PC-3 (cell line): ENCODE measurements around the gene RABL6. TPM values are rescaled to one million over a fixed set of nuclear protein-coding genes. Genes with fewer than 3 reads are reported as not detected.
"Not testable (repeated sequence)": the region's sequence is repeated elsewhere in the genome, so short reads cannot be mapped to it uniquely, and the experiment has no call there.

Experiments
- ATAC-seq: fragments of 200-7000 bp; cut with Tn5 transposase; 2 replicates; pipeline ENCODE4 v1.9.1; 2020; ENCODE audit warnings: mild to moderate bottlenecking, moderate library complexity
- BruUV-seq: library from RNA; stranded (reverse); fragments of 400-500 nt; replicated peaks from 2 replicates; lab custom pipeline; 2021; lab: Mats Ljungman, UMichigan
- CTCF ChIA-PET: fragments of 300-600 bp; sonication (Branson Sonifier 250); formaldehyde crosslinking; loops from one replicate; lab custom pipeline; 2022; ENCODE audit warnings: antibody characterized with exemption; lab: Charles Lee
- POLR2A ChIA-PET: fragments of 300-600 bp; sonication (Branson Sonifier 250); formaldehyde crosslinking; loops from one replicate; lab custom pipeline; 2022; ENCODE audit warnings: antibody characterized with exemption; ENCODE audit not compliant: unreplicated experiment; lab: Charles Lee
- DNase-seq: peaks from one replicate; pipeline ENCODE4 v3.0.0-alpha.2; 2015
- H2AFZ ChIP-seq: fragments of 300-600 bp; sonication (generic); 2 replicates; pipeline ENCODE4 v1.6.0; 2016; ENCODE audit warnings: antibody characterized with exemption, low read length
- H3F3A ChIP-seq: fragments of 300-600 bp; sonication (generic); one replicate; pipeline ENCODE4 v1.6.0; 2017; ENCODE audit warnings: antibody characterized with exemption, low read length, control low read depth, mild to moderate bottlenecking; ENCODE audit not compliant: unreplicated experiment
- H3K27ac ChIP-seq: fragments of 300-600 bp; sonication (generic); 2 replicates; pipeline ENCODE4 v1.5.1; 2016; ENCODE audit warnings: mild to moderate bottlenecking, low read length
- H3K27me3 ChIP-seq: fragments of 300-600 bp; sonication (generic); 2 replicates; pipeline ENCODE4 v1.6.1; 2016; ENCODE audit warnings: low read length, mixed read lengths
- H3K36me3 ChIP-seq: fragments of 300-600 bp; sonication (generic); 2 replicates; pipeline ENCODE4 v1.6.1; 2016; ENCODE audit warnings: low read depth, mixed run types, low read length, mixed read lengths
- H3K4me1 ChIP-seq: fragments of 300-600 bp; sonication (generic); 2 replicates; pipeline ENCODE4 v1.5.1; 2016; ENCODE audit warnings: low read length; ENCODE audit not compliant: insufficient read depth
- H3K4me2 ChIP-seq: fragments of 300-600 bp; sonication (generic); 2 replicates; pipeline ENCODE4 v1.6.0; 2016; ENCODE audit warnings: low read length
- H3K4me3 ChIP-seq: fragments of 300-600 bp; sonication (generic); 2 replicates; pipeline ENCODE4 v1.5.1; 2016; ENCODE audit warnings: mild to moderate bottlenecking, low read length, mixed read lengths
- H3K79me2 ChIP-seq: fragments of 300-600 bp; sonication (generic); 2 replicates; pipeline ENCODE4 v1.6.1; 2017; ENCODE audit warnings: low read length, mixed read lengths
- H3K9ac ChIP-seq: fragments of 300-600 bp; sonication (generic); 2 replicates; pipeline ENCODE4 v1.6.0; 2016; ENCODE audit warnings: mild to moderate bottlenecking, low read length
- H3K9me2 ChIP-seq: fragments of 300-600 bp; sonication (generic); replicated peaks from 2 replicates; pipeline ENCODE4 v1.6.1; 2016; ENCODE audit warnings: mixed run types, low read length, mixed read lengths
- H3K9me3 ChIP-seq: fragments of 300-600 bp; sonication (generic); 2 replicates; pipeline ENCODE4 v1.6.1; 2016; ENCODE audit warnings: low read length, mixed read lengths
- H4K20me1 ChIP-seq: fragments of 300-600 bp; sonication (generic); 2 replicates; pipeline ENCODE4 v1.6.1; 2016; ENCODE audit warnings: low read length, mixed read lengths
- CTCF ChIP-seq: fragments of 300-600 bp; sonication (generic); conservative IDR thresholded peaks from 2 replicates; pipeline ENCODE4 v1.5.1; 2017; ENCODE audit warnings: antibody characterized with exemption, low read depth, mild to moderate bottlenecking, low read length
- EZH2 ChIP-seq: fragments of 300-600 bp; sonication (generic); IDR thresholded peaks from one replicate; pipeline ENCODE4 v1.6.1; 2017; ENCODE audit warnings: antibody characterized with exemption, mild to moderate bottlenecking, low read length; ENCODE audit not compliant: unreplicated experiment
- EZH2phosphoT487 ChIP-seq: fragments of 300-600 bp; sonication (generic); IDR thresholded peaks from 2 replicates; pipeline ENCODE4 v1.6.1; 2018; ENCODE audit warnings: mild to moderate bottlenecking, antibody characterized with exemption, low read length, borderline replicate concordance
- intact Hi-C: fragments of 100-400 bp; cut with micrococcal nuclease; formaldehyde crosslinking; loops from 2 replicates; pipeline ENCODE4 v1.9.0; 2023
- total RNA-seq: library from RNA; depleted of rRNA; stranded (reverse); fragments of >200 nt; gene quantifications from 2 replicates; pipeline ENCODE4 v1.2.3, GENCODE V29; 2014

The RABL6 gene
- total RNA-seq, 1 experiment from 2014 or later, result 84.3 TPM

DNA sequence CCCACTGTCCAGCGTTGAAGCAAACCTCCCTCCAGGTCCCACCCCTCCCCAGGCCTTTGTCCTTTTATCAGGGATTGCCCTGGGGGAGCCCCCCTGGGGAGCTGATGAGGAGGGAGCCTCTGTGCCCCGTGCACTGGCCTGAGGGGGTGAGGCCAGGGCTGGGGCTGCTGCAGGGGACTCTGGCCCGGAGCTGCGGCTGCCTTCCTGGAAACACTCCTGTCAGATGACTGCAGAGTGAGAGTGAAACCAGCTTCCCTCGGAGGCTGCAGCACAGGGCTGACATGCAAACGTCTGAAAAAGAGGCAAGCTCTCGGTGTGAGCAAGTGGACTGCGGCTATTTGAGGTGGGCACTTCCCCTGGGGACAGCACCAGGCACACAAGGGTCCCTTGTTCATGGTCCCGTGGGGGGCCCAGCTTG, 74.0 kb downstream of the RABL6 start:
- ATAC-seq (no peak), DNase-seq (no peak)
- H2AFZ ChIP-seq, result no peak overlapping the region
- H3K4me2 ChIP-seq, result no peak overlapping the region
- H3K36me3 ChIP-seq, result no peaks in the 10 kb centered on the region
- intact Hi-C loops, result no loop called here
- CTCF ChIA-PET, result no interaction called here
- H3K4me1 ChIP-seq, result peaks cover 10% of the 10 kb centered on the region; the same call in 1 of the 2 replicates
- no peaks in the 10 kb centered on the region for H4K20me1 ChIP-seq
- H3K9me3 ChIP-seq, result no peaks in the 10 kb centered on the region
- no peak overlapping the region for H3K4me3 ChIP-seq
- H3K27me3 ChIP-seq, result no peaks in the 10 kb centered on the region
- H3F3A ChIP-seq, result no peaks in the 10 kb centered on the region
- POLR2A ChIA-PET, result no interaction called here
- H3K9me2 ChIP-seq, result no peaks in the 10 kb centered on the region
- H3K79me2 ChIP-seq, result peaks cover 8% of the 10 kb centered on the region
- H3K9ac ChIP-seq, result no peak overlapping the region
- H3K27ac ChIP-seq, result no peak overlapping the region
- TF ChIP-seq EZH2phosphoT487 (no peak), CTCF (no peak), EZH2 (no peak)
- BruUV-seq, result no TSS peak

GRCh38 chr9:136882109-136882946, 74.6 kb downstream of the RABL6 start:
- Histone ChIP-seq H3K27me3 (no peaks in the 10 kb centered on the region), H3K79me2 (peaks cover 14% of the 10 kb centered on the region), H3K4me2 (peak overlapping the region; percentile 38), H3K4me3 (no peak overlapping the region), H2AFZ (peak overlapping the region; percentile 54), H3K9me3 (no peaks in the 10 kb centered on the region), H3K9me2 (no peaks in the 10 kb centered on the region), H3K36me3 (no peaks in the 10 kb centered on the region), H3K4me1 (peaks cover 10% of the 10 kb centered on the region; the same call in 1 of the 2 replicates), H3K9ac (peak overlapping the region; percentile 34; the same call in 1 of the 2 replicates), H3F3A (no peaks in the 10 kb centered on the region), H3K27ac (peak overlapping the region; percentile 54), H4K20me1 (no peaks in the 10 kb centered on the region)
- no TSS peak for BruUV-seq
- ChIA-PET CTCF (no interaction called here), POLR2A (no interaction called here)
- TF ChIP-seq EZH2phosphoT487 (no peak), CTCF (no peak), EZH2 (no peak)
- ATAC-seq (peak; percentile 43), DNase-seq (peak; percentile 64)
- intact Hi-C loops, result no loop called here

GRCh38 chr9:136882947-136883283, 75.2 kb downstream of the RABL6 start:
- Histone ChIP-seq H3K79me2 (peaks cover 20% of the 10 kb centered on the region), H3K4me1 (peaks cover 10% of the 10 kb centered on the region; the same call in 1 of the 2 replicates), H3K4me2 (peak overlapping the region; percentile 38)
- POLR2A ChIA-PET, ATAC-seq, CTCF ChIA-PET, H4K20me1 ChIP-seq, DNase-seq, H3K27me3 ChIP-seq, H3K27ac ChIP-seq, H3K9ac ChIP-seq, H3K9me2 ChIP-seq, H3K4me3 ChIP-seq, H3F3A ChIP-seq, H3K9me3 ChIP-seq, H2AFZ ChIP-seq, H3K36me3 ChIP-seq, BruUV-seq, intact Hi-C loops: not testable (repeated sequence)

DNA sequence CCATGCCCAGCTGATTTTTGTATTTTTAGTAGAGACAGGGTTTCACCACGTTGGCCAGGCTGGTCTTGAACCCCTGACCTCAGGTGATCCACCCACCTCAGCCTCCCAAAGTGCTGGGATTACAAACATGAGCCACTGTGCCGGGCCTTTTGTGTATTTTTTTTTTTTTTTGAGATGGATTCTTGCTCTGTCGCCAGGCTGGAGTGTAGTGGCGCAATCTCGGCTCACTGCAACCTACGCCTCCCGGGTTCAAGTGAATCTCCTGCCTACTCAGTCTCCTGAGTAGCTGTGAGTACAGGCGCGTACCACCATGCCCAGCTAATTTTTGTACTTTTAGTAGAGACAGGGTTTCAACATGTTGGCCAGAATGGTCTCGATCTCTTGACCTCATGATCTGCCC, 75.9 kb downstream of the RABL6 start:
- H3K9ac ChIP-seq, H3K27me3 ChIP-seq, ATAC-seq, H4K20me1 ChIP-seq, H3K36me3 ChIP-seq, DNase-seq, H3K9me3 ChIP-seq, H2AFZ ChIP-seq, H3K9me2 ChIP-seq, H3K4me3 ChIP-seq, H3K4me2 ChIP-seq, intact Hi-C loops, H3K27ac ChIP-seq, BruUV-seq, H3F3A ChIP-seq, CTCF ChIA-PET, POLR2A ChIA-PET: not testable (repeated sequence)
- Histone ChIP-seq H3K79me2 (peaks cover 27% of the 10 kb centered on the region), H3K4me1 (peaks cover 10% of the 10 kb centered on the region; the same call in 1 of the 2 replicates)
